ENCODE data around the gene PIKFYVE. TPM values are rescaled to one million over a fixed set of nuclear protein-coding genes. Genes with fewer than 3 reads are reported as not detected.

PIKFYVE gene
- total and polyA plus RNA-seq, 2 of the 8 experiments (the other 6 are each of a cell fraction or from before 2014, with no cell fraction given), result 8.8 to 33.5 TPM

DNA sequence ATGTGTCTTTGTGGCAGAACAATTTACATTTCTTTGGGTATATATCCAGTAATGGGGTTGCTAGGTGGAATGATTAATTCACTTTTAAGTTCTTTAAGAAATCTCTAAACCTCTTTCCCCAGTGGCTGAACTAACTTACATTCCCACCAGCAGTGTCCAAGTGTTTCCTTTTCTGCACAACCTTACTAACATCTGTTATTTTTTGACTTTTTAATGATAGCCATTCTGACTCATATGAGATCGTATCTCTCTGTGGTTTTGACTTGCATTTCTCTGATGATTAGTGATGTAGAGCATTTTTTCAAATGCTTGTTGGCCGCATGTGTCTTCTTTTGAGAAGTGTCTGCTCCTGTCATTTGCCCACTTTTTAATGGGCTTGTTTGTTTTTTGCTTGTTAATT lies 97.4 kb downstream of the PIKFYVE start:
- no peak overlapping the region for H2BK120ac ChIP-seq (replicated peaks; ENCODE audit: low read depth, low read length)
- H2AK5ac ChIP-seq (ENCODE audit: low read depth, low read length), result no peak overlapping the region
- no peaks in the 10 kb centered on the region for H3K79me2 ChIP-seq (ENCODE audit: control insufficient read depth in 1 of 2, insufficient read depth in 2 of 2, low read length in 2 of 2)
- H3K4me3 ChIP-seq (ENCODE audit: extremely low read depth in 1 of 4, insufficient read depth in 2 of 4, low read depth in 3 of 4, low read length in 4 of 4), result no peak overlapping the region
- H3K4me2 ChIP-seq (ENCODE audit: insufficient read depth in 1 of 2, low read depth in 2 of 2, low read length in 2 of 2), result no peak overlapping the region
- H2BK5ac ChIP-seq (ENCODE audit: low read depth, low read length), result no peak overlapping the region
- H4K8ac ChIP-seq (ENCODE audit: extremely low read depth, insufficient read depth, low read length), result no peak overlapping the region
- peaks cover 0 to 8% (median 0%) of the 10 kb centered on the region in 4 experiments; a peak in 1 of 8 replicates for H3K36me3 ChIP-seq (ENCODE audit: control insufficient read depth in 2 of 4, insufficient read depth in 4 of 4, low read length in 3 of 4)
- CTCF ChIA-PET (ENCODE audit: partially characterized antibody), result interaction anchor here (0.8 kb wide), 1 partner anchor 12 kb away, joined by 3 read pairs; no protein-coding TSS in a partner anchor
- no peak overlapping the region for H4K5ac ChIP-seq (ENCODE audit: insufficient read length, low read depth, low read length)
- no peak overlapping the region for H3K56ac ChIP-seq (replicated peaks; ENCODE audit: insufficient read length, low read depth, low read length)
- H4K20me1 ChIP-seq (replicated peaks in 1 of 2; ENCODE audit: control insufficient read depth in 1 of 2, insufficient read depth in 2 of 2, low read length in 2 of 2), result no peaks in the 10 kb centered on the region
- POLR2A ChIA-PET (ENCODE audit: partially characterized antibody), result no interaction called here
- H2BK12ac ChIP-seq (ENCODE audit: low read depth, low read length), result no peak overlapping the region
- no peak for DNase-seq (ENCODE audit: low read depth in 1 of 2, low spot score in 2 of 2)
- FAIRE-seq, result no peak
- H3K14ac ChIP-seq (ENCODE audit: insufficient read length), result no peak overlapping the region
- WGBS, 2 experiments (ENCODE audit: extremely low coverage in 1 of 2, insufficient coverage in 1 of 2, insufficient read length in 1 of 2, insufficient replicate concordance in 2 of 2, low coverage in 1 of 2, low lambda C conversion rate in 2 of 2, missing lambda C conversion rate in 1 of 2), result 94% methylated on average over 2 of the region's 2 CpGs; no CpG with 5 or more reads in 1 of the 2 experiments
- H3K18ac ChIP-seq (ENCODE audit: extremely low read depth, low read length), result no peak overlapping the region
- no peak overlapping the region for H2AFZ ChIP-seq (ENCODE audit: low read length)
- H3K4me1 ChIP-seq (replicated peaks in 1 of 4; ENCODE audit: control insufficient read depth in 3 of 4, insufficient read depth in 4 of 4, low read length in 3 of 4), result no peaks in the 10 kb centered on the region; a peak in 1 of 7 replicates
- H3K27ac ChIP-seq (ENCODE audit: low read depth, low read length), result no peak overlapping the region
- no peaks in the 10 kb centered on the region for H3K79me1 ChIP-seq (ENCODE audit: low read depth, low read length)
- H2BK20ac ChIP-seq (ENCODE audit: low read length), result no peak overlapping the region
- no peak overlapping the region for H3K9ac ChIP-seq (replicated peaks in 1 of 4; ENCODE audit: extremely low read depth in 1 of 4, low read depth in 3 of 4, low read length in 3 of 4)
- no peak overlapping the region for H4K91ac ChIP-seq (replicated peaks; ENCODE audit: insufficient read length, low read length)
- no peak overlapping the region for H3K23ac ChIP-seq (ENCODE audit: insufficient read length)
- no peak overlapping the region for H3K4ac ChIP-seq (replicated peaks; ENCODE audit: insufficient read length, low read depth, low read length)
- TF ChIP-seq KDM5A (IDR thresholded peaks at IDR 0.05; ENCODE audit: low read length) (no peak), GABPA (IDR thresholded peaks at IDR 0.05; ENCODE audit: borderline replicate concordance, insufficient read depth, low read length) (no peak), SP2 (IDR thresholded peaks at IDR 0.05; ENCODE audit: low read length) (no peak), BACH1 (IDR thresholded peaks at IDR 0.05; ENCODE audit: low read length) (no peak), HDAC2 (IDR thresholded peaks at IDR 0.05; ENCODE audit: borderline replicate concordance in 1 of 2, low read depth in 2 of 2, low read length in 2 of 2) (no peak)
- no peaks in the 10 kb centered on the region for H3K27me3 ChIP-seq (replicated peaks in 1 of 4; ENCODE audit: control insufficient read depth in 3 of 4, extremely low read depth in 1 of 4, insufficient read depth in 3 of 4, low read length in 3 of 4)
- no peak overlapping the region for H2BK15ac ChIP-seq (ENCODE audit: low read length)
- peaks cover 3 to 8% of the 10 kb centered on the region in 2 experiments; a peak in 3 of 4 replicates for H3K9me3 ChIP-seq (ENCODE audit: insufficient read depth in 2 of 2, low read depth in 1 of 2, low read length in 1 of 2)
- no peaks in the 10 kb centered on the region for H3K23me2 ChIP-seq (ENCODE audit: low read depth, low read length)
